ENCODE measurements around the gene STAB2.

STAB2 gene

DNA sequence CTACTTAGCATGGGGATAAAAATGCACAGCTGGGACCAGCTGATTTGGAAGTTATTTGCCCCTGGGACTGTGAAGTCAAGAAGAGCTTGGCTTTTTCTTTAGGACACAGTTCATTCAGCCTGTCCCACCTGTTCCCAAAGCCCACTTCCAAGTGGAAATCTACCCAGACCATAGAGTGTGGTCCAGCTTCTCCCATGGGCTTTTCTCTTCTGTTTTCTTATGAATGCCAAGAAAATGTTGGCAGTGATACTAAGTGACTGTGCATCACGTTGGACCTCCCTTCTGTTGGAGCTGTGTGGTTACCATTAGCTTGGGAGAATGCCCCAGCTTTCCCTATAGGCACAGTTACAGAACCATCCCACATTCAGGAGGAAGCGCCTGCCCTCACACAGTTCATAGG is 164.5 kb downstream of the STAB2 start:
- Histone ChIP-seq H3K4me2 (ENCODE audit: low read length) (no peak overlapping the region), H3K27me3 (ENCODE audit: control insufficient read depth, insufficient read depth, low read length) (no peaks in the 10 kb centered on the region), H3K4me3 (ENCODE audit: low read length) (no peak overlapping the region), H3K36me3 (ENCODE audit: insufficient read depth, low read length) (no peaks in the 10 kb centered on the region), H3K9me3 (replicated peaks; ENCODE audit: low read length) (no peaks in the 10 kb centered on the region), H3K4me1 (ENCODE audit: control insufficient read depth, insufficient read depth, low read length) (no peaks in the 10 kb centered on the region), H3K9ac (ENCODE audit: low read depth, low read length) (no peak overlapping the region)

DNA sequence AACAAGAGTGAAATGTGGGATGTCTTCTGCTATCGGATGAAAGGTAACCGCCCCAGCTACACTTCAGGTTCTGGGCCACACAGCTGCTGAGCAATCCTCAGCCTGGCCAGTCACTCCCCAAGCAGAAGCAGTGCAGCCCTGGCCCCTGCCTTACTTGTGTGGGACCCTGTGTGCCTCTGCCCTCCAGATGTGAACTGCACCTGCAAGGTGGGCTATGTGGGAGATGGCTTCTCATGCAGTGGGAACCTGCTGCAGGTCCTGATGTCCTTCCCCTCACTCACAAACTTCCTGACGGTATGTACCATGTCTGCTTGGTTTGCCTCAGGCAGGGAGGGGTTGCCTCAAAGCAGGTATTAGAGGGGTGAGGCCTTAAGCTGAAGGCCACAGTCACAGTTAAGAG is 168.4 kb downstream of the STAB2 start:
- Histone ChIP-seq H3K9ac (ENCODE audit: low read depth, low read length) (no peak overlapping the region), H3K27me3 (ENCODE audit: control insufficient read depth, insufficient read depth, low read length) (no peaks in the 10 kb centered on the region), H3K9me3 (replicated peaks; ENCODE audit: low read length) (no peaks in the 10 kb centered on the region), H3K4me2 (ENCODE audit: low read length) (no peak overlapping the region), H3K36me3 (ENCODE audit: insufficient read depth, low read length) (no peaks in the 10 kb centered on the region), H3K4me3 (ENCODE audit: low read length) (no peak overlapping the region), H3K4me1 (ENCODE audit: control insufficient read depth, insufficient read depth, low read length) (no peaks in the 10 kb centered on the region)

DNA sequence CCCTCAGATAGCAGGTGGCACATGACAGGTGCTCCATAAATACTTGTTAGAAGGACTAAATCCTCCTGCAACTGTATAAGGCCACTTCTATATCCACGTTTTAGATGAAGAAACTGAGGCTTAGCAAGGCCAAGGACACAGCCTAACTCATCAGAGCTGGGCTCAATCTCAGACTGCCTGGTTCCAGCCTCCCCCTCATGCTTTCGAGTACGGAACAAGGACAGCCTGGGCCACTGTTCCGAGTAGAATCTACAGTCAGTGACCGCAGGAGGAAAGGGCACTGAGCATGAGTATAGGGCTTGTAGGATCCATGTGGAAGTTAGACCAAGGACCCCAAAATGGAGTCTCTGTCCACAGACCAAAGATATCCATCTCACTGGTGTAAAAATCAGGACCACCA is 169.4 kb downstream of the STAB2 start:
- Histone ChIP-seq H3K27me3 (ENCODE audit: control insufficient read depth, insufficient read depth, low read length) (no peaks in the 10 kb centered on the region), H3K9ac (ENCODE audit: low read depth, low read length) (no peak overlapping the region), H3K4me1 (ENCODE audit: control insufficient read depth, insufficient read depth, low read length) (no peaks in the 10 kb centered on the region), H3K4me2 (ENCODE audit: low read length) (no peak overlapping the region), H3K9me3 (replicated peaks; ENCODE audit: low read length) (no peaks in the 10 kb centered on the region), H3K4me3 (ENCODE audit: low read length) (no peak overlapping the region), H3K36me3 (ENCODE audit: insufficient read depth, low read length) (peaks cover 1% of the 10 kb centered on the region)

DNA sequence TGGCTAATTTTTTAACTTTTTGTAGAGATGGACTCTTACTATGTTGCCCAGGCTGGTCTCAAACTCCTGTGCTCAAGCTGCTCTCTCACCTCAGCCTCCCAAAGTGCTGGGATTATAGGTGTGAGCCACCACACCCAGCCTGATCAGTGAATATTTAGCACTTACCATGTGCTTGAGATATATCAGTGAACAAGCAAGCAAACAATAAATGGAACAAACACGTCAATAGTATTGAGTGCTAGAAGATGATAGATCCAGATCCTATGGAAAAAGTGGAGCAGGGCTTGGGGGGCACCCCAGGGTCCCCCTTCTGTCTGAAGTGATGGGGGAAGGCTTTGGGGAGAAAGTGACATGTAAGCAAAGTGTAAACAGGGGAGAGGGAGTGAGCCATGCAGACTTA is 170.2 kb downstream of the STAB2 start:
- Histone ChIP-seq H3K36me3 (ENCODE audit: insufficient read depth, low read length) (peaks cover 6% of the 10 kb centered on the region), H3K4me1 (ENCODE audit: control insufficient read depth, insufficient read depth, low read length) (no peaks in the 10 kb centered on the region), H3K27me3 (ENCODE audit: control insufficient read depth, insufficient read depth, low read length) (no peaks in the 10 kb centered on the region), H3K4me2 (ENCODE audit: low read length) (no peak overlapping the region), H3K9ac (ENCODE audit: low read depth, low read length) (no peak overlapping the region), H3K9me3 (replicated peaks; ENCODE audit: low read length) (no peaks in the 10 kb centered on the region), H3K4me3 (ENCODE audit: low read length) (no peak overlapping the region)

DNA sequence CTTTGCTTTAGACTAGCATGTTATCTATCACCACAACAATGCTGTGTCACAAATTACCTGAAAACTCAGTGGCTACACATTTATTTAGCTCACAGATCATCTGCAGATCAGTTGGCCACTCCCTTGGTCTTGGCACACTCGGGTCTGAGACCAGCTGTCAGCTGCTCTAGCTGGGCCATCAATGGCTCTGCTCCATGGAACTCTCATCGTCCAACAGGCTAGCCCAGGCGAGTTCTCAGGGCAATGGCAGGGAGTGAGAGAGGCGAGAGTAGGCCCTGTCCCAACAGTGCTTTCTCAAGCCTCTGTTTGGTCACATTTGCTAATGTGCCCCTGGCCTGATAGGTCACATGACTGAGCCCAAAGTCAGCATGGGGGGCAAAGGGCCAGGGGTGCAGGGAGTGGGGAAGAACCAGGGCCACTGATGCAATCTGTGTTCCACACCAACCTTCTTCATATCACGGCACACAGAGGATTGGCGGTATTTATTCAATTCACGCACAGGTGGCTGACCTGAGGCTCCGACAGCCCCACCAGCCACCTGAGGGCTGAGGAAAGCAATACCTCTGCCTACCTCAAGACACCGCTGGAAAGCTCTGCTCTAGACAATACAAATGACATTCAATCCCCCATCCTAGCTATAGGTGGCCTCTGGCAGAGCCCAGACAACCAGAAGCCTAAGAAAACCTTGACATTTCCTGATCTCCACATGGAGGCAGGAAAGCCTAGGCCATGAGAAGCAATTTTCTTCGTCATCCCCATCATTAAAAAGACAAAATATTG is 171.4 kb downstream of the STAB2 start:
- Histone ChIP-seq H3K9me3 (replicated peaks; ENCODE audit: low read length) (no peaks in the 10 kb centered on the region), H3K4me2 (ENCODE audit: low read length) (no peak overlapping the region), H3K36me3 (ENCODE audit: insufficient read depth, low read length) (peaks cover 12% of the 10 kb centered on the region), H3K9ac (ENCODE audit: low read depth, low read length) (no peak overlapping the region), H3K27me3 (ENCODE audit: control insufficient read depth, insufficient read depth, low read length) (no peaks in the 10 kb centered on the region), H3K4me1 (ENCODE audit: control insufficient read depth, insufficient read depth, low read length) (no peaks in the 10 kb centered on the region), H3K4me3 (ENCODE audit: low read length) (no peak overlapping the region)

DNA sequence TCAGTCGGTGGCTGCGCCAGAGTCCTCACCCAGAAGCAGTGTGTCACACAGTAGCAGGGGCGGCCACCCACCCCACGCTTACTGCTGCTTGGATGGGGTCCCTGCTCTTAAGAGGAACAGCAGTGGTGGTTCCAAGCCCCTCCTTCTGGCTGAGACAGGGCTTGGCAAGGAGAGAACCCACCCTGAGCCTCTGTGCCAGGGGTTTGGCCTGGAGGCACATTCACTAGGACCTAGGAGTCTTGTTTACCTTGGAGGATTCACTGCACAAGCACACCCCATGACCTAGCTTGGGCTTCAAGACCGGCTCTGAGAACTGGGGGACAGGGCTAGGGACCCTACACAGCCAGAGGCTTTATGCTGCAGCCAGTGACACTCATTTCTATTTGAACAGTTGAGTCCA is 175.4 kb downstream of the STAB2 start:
- Histone ChIP-seq H3K27me3 (ENCODE audit: control insufficient read depth, insufficient read depth, low read length) (no peaks in the 10 kb centered on the region), H3K4me1 (ENCODE audit: control insufficient read depth, insufficient read depth, low read length) (no peaks in the 10 kb centered on the region), H3K9ac (ENCODE audit: low read depth, low read length) (no peak overlapping the region), H3K4me3 (ENCODE audit: low read length) (no peak overlapping the region), H3K36me3 (ENCODE audit: insufficient read depth, low read length) (peaks cover 35% of the 10 kb centered on the region), H3K9me3 (replicated peaks; ENCODE audit: low read length) (no peaks in the 10 kb centered on the region), H3K4me2 (ENCODE audit: low read length) (no peak overlapping the region)

DNA sequence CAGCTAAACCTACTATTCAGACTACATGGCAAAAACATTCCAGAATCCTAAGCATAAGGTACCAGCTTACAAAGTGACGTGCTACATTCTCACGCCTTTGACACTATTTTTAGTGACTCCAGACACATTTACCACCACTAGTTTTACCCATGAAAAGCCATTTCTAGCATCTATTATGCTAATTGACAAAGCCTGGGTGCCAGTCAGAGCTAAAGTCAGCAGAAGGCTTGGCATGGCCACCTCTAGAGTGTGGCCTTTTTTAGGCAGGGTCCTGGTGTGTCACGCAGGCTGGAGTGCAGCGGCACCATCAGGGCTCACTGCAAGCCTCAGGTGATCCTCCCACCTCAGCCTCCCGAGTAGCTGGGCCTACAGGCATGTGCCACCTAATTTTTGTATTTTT is 178.2 kb downstream of the STAB2 start:
- Histone ChIP-seq H3K9ac (ENCODE audit: low read depth, low read length) (no peak overlapping the region), H3K36me3 (ENCODE audit: insufficient read depth, low read length) (peaks cover 47% of the 10 kb centered on the region), H3K9me3 (replicated peaks; ENCODE audit: low read length) (no peaks in the 10 kb centered on the region)

DNA sequence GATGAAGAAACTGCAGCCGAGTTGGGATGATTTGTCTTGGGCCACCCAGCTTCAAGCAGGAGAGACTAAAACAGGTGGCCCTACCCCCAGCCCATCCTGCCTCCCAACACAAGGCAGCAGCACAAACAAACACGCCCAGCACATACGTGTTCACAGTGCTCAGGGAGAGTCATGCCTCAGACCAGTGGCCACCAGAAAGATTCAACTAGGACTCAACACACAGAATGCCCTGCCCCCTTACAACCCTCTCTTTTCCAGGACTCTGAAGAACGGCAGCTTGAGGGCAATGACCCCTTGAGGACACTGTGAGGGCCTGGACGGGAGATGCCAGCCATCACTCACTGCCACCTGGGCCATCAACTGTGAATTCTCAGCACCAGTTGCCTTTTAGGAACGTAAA is 179.0 kb downstream of the STAB2 start:
- Histone ChIP-seq H3K9me3 (replicated peaks; ENCODE audit: low read length) (no peaks in the 10 kb centered on the region), H3K4me2 (ENCODE audit: low read length) (no peak overlapping the region), H3K27me3 (ENCODE audit: control insufficient read depth, insufficient read depth, low read length) (no peaks in the 10 kb centered on the region), H3K36me3 (ENCODE audit: insufficient read depth, low read length) (peaks cover 53% of the 10 kb centered on the region), H3K4me1 (ENCODE audit: control insufficient read depth, insufficient read depth, low read length) (no peaks in the 10 kb centered on the region), H3K9ac (ENCODE audit: low read depth, low read length) (no peak overlapping the region), H3K4me3 (ENCODE audit: low read length) (no peak overlapping the region)

More for the DNA sequence above, 178.2 kb downstream of the STAB2 start:
- Histone ChIP-seq H3K4me3 (ENCODE audit: low read length) (no peak overlapping the region), H3K27me3 (ENCODE audit: control insufficient read depth, insufficient read depth, low read length) (no peaks in the 10 kb centered on the region), H3K4me2 (ENCODE audit: low read length) (no peak overlapping the region), H3K4me1 (ENCODE audit: control insufficient read depth, insufficient read depth, low read length) (no peaks in the 10 kb centered on the region)

DNA sequence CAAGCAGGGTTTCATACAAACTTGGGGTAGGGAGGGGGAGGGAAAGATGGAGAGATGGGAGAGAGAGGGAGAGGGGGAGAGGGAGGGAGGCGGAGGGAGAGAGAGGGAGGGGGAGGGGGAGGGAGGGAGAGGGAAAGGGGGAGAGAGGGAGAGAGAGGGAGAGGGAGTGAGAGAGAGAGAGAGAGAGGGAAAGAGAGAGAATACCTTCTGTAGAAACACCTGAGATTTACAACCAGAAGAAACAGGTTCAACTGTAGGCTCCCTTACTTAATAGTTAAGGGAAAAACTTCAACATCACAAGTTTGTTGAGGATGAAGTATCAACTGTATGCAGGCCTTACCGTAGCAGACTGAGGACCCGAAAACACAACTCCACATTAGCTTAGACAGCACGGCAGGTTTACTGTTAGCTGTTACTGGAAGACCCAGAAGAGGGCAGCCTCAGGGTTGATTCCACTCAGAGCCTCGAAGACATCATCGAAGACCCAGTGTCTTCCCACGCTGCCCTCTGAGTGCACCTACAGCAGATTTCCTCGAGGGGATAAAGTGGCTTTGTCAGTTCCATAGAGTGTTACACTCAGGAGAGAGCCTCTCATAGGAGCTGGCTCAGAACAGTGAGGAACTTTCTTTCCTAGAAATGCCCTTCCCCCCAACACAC is 181.5 kb downstream of the STAB2 start:
- no peak overlapping the region for H3K9ac ChIP-seq (ENCODE audit: low read depth, low read length)
- no peaks in the 10 kb centered on the region for H3K4me1 ChIP-seq (ENCODE audit: control insufficient read depth, insufficient read depth, low read length)
- no peaks in the 10 kb centered on the region for H3K9me3 ChIP-seq (replicated peaks; ENCODE audit: low read length)
- H3K27me3 ChIP-seq (ENCODE audit: control insufficient read depth, insufficient read depth, low read length) = no peaks in the 10 kb centered on the region
- no peak overlapping the region for H3K4me2 ChIP-seq (ENCODE audit: low read length)
- peaks cover 42% of the 10 kb centered on the region for H3K36me3 ChIP-seq (ENCODE audit: insufficient read depth, low read length)
- no peak overlapping the region for H3K4me3 ChIP-seq (ENCODE audit: low read length)

DNA sequence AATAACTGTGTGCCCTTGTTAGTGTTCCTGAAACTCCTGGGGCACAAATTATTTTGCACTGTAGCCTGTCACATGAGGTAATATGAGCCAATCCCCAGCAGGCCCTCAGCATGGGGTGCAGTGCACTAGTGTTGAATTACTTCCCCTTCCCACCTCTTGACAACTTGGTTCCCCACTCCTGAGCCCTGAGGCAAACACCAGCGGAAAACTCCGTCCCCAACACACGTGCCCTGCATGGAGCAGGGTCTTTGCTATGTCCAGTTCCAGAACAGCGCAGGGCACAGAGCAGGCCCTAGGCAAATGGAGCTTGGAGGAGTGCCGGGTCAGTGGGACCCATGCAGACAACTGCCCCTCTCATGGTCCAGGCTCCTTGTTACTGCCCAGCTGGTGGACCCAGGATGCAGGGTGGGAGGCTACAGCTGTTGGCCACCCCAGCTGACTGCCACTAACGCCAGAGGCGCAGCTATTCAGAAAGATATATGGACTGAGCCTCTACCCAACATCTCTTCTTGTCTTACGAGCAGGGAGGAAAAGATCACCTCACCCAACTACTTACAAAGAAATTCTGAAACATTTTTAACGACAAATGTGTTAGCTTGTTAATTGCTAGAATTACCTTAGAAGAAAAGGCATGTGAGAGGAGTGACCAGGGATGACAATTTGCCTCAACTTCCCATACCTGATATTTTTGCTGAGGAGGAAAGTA is 182.3 kb downstream of the STAB2 start:
- H3K4me1 ChIP-seq (ENCODE audit: control insufficient read depth, insufficient read depth, low read length) = no peaks in the 10 kb centered on the region
- H3K4me2 ChIP-seq (ENCODE audit: low read length) = no peak overlapping the region
- no peaks in the 10 kb centered on the region for H3K9me3 ChIP-seq (replicated peaks; ENCODE audit: low read length)
- peaks cover 35% of the 10 kb centered on the region for H3K36me3 ChIP-seq (ENCODE audit: insufficient read depth, low read length)
- no peak overlapping the region for H3K9ac ChIP-seq (ENCODE audit: low read depth, low read length)
- no peaks in the 10 kb centered on the region for H3K27me3 ChIP-seq (ENCODE audit: control insufficient read depth, insufficient read depth, low read length)
- H3K4me3 ChIP-seq (ENCODE audit: low read length) = no peak overlapping the region

DNA sequence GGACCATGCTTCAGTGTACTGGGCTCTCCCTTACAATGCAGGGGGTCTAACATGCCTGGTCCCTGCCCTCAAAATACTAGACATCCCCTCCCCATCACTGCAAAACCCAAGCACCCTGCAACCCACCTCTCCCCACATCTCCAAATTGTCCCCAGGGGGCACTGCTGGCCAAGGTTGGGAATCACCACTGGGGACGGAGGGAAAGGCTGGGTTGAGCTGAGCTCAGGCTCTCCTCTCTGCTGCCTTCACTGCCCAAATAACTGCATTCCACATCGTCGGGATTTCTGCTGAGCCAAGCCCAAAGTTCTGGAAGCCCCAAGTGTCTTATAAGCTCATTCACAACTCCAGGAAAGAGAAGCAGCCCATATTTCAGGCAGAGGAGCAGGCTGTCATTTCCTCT is 184.4 kb downstream of the STAB2 start:
- Histone ChIP-seq H3K36me3 (ENCODE audit: insufficient read depth, low read length) (peaks cover 28% of the 10 kb centered on the region), H3K4me3 (ENCODE audit: low read length) (no peak overlapping the region), H3K4me1 (ENCODE audit: control insufficient read depth, insufficient read depth, low read length) (no peaks in the 10 kb centered on the region), H3K9me3 (replicated peaks; ENCODE audit: low read length) (no peaks in the 10 kb centered on the region), H3K9ac (ENCODE audit: low read depth, low read length) (no peak overlapping the region), H3K4me2 (ENCODE audit: low read length) (no peak overlapping the region), H3K27me3 (ENCODE audit: control insufficient read depth, insufficient read depth, low read length) (no peaks in the 10 kb centered on the region)

All from skeletal muscle satellite cell (primary cell).